HG03469 (cell line): Measurements from ENCODE around the gene RPP25L.

Experiments used
- ATAC-seq: cut with Tn5 transposase; IDR thresholded peaks from one replicate; pipeline ENCODE4 v1.9.1; 2021; ENCODE audit warnings: mild to moderate bottlenecking, moderate library complexity, moderate number of reproducible peaks; ENCODE audit not compliant: unreplicated experiment

Gene RPP25L

DNA sequence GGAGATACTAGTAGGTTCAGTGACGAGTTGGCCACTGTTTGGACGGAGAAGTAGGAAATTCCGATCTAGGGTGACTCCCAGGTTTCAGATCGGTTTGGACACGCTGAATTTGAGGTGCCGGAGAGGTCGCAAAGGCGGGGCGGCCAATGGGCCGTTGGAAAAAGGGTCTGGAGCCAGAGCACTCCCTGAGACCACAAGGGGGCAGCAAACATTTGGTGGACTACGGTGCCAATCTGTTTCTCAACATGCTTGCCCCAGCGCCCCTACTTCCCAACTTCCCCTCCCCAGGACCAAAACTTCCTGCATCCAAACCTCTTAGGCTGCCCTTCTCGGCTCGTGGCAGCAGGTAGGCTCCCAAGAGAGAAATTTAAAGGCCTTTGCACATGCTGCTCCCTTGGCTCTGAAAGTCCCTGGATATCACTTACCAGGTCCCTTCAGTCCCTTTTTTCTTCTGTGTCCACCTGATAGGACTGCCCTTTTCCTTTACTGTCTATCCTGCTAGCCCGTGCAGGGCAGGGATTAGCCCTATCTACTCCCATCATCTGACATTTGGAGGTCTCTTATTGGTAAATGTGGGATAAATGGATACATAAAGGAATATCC is 992 bp upstream of the RPP25L start:
- ATAC-seq, result no peak

DNA sequence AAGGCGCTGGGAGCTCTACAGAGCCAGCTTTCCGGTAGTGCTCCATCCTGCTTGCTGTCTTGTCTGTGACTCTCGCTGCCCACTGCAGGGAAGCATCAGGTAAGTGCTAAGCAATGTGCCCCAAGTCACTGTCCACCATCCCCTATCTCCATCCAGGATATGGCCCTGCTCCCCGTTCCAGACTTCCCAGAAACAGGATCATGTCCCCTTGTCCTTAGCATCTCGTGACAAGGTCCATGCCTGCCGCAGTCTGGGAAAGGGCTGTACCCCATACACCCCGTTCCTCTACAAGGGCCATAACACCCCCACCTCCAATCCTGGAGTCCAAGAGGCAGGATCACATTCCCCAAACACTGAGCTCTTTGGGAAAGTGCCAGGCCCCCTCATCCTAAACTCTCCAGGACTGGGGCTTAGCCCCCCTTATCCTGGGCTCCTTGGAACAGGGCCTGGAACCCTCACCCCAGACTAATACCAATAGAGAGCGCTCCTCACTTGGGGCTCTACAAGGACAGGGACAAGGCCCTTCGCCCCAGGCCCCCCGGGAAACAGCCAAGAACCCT is 566 bp downstream of the RPP25L start:
- ATAC-seq, result no peak

- no peak for ATAC-seq
Measured at GRCh38 chr9:34610434-34611206, 1.3 kb downstream of the RPP25L start.

DNA sequence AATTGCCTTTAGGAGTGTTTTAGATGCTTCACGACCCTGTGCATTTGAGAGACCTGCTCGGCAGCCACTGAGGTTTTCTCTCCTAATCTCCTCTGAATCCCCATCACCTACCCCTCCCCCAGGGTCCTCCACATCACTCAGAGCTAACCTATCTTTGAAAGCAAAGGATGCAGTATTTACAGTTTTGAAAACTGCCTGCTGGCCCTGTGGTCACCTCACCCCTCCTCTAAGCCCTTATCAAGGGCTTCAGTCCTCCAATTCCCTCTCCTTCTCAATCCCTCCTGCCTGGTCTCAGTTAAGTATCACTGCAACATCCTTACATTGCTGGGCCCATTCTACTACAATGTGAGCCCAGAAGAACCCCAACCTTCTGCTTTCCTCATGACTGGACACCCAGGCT is 4.6 kb downstream of the RPP25L start:
- ATAC-seq, result no peak

DNA sequence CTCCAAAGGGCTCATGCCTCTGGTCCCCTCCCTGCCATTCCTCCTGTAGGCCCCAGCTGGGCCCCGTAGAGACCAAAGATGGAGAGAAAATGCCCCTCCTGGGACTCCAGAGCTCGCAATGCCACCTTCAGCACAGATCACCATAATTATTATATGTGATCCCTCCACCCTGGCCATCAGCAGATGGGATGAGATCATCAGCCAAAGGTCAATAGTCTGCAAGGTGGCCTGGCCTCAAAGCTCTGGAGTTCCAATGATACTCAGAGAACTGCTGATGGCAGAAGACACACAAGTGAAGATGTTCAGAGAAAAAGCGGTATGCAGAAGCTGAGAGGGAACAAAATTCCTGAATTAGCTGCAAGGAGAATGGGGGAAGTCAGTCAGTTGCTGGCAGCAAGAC is 5.0 kb downstream of the RPP25L start:
- ATAC-seq, result no peak

GRCh38 chr9:34606190-34606589 is 5.7 kb downstream of the RPP25L start:
- no peak for ATAC-seq

- peak; percentile 79 for ATAC-seq
Measured at GRCh38 chr9:34603610-34604231, 8.2 kb downstream of the RPP25L start.

DNA sequence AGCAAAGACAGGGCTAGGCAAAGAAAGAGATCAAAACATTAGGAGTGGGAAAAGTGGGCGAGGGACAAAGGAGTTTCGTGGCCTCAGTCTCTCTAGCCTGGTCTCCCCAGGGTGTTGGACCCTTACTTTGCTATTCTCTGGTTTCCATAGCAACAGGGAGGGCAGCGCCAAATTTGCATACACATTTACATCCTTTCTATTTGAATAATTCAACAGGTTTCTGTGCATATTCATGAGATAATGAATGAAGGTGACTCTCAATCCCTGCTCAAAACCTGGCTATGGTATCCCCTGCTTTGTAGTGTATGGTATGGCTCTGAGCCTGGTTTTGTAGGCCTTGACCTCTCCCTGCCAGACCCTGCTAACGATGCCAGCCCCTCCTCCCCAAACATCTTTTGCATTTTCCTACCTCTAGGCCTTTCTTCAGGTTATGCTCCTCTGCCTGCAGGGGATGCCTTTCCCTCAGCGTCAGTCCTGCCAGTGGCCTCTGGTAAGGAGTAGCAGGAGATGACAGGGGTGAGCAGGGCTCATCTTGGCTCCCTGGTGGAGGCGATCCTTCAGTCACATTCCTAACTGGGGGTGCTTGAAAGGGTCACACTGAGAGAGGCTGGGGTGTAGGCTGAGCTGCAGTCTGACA is 9.8 kb downstream of the RPP25L start:
- ATAC-seq, result no peak

GRCh38 chr9:34600908-34601307 is 11.0 kb downstream of the RPP25L start:
- ATAC-seq, result no peak

DNA sequence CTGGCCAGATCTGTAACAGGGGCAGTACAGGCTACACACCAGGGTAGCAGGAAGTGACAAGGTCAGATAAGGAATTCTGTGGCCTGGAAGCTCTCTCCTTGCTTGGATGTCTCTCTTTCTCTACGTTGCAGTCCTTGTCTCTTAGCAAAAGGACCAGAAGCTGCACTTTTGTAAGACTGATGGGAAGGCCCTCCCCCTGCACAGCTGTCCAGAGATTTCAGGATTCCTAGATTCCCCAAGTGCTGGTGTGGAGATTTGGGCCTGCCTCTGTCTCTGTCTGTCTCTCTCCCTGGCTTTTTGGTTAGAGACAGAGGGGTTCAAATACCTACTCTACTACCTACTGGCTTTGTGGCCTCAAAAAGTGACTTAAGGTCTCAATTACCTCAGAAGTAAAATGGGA is 12.4 kb downstream of the RPP25L start:
- ATAC-seq, result no peak

DNA sequence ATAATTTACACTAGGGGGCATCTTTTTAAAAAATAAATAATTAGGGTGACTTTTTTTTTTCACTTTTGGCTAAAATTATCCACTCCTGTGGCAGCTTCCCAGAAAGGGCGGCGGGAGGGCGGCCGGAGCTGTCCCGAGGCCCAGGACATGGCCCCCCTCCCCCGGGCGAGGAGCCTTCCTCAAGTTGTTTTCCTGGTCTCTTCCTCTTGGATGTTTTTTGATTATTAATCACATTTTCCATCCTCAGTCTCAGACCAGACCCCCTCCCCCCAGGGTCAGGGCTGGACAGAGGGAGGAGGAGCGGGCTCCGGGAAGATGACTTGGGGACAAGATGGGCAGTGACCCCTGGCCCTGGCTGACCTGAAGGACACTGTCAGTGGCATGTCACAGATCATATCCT is 17.7 kb downstream of the RPP25L start:
- ATAC-seq, result no peak

GRCh38 chr9:34592895-34593601 is 18.8 kb downstream of the RPP25L start:
- ATAC-seq, result no peak

DNA sequence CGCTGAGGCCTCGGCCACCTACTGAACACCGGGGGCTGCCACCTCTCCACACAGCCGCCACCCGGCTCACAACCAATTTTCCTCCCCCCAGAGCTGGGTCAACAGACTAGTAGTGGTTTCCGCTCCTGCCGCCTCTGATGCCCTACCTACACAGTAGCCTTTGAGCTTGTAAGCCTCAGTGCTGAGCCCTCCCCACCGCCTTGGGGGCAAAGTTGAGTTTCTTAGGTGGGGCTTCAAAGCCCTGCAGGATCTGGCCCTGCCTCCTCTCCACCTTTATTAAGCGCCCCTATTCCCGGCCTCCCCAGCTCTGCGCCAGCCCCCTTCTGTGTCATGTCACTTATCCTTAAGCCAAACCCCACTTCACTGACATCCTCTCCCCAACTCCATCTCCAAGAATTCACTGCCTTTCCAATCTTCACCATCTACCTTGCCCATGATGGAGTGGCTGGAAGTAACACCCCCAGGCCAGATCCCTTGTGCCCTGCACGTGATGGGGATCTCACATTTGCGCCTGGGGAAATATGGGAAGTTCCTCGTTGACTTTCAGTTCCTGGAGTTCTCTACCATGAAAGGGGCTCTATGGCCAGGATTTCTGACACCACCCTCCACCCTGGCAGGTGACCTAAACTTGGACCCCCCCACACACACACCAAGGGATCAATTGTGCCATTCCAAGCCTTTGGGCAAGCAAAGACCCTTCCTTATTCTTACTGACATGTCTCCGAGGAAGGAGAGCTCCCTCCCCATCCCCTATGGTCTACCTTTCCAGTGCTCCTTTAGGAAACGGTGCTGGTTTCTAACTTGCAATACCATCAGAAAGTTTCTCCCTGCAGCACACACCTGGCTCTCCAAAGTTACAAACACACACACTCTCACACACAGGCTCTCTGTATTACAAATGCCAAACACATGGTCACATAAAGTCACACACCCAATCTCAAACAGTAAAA is 19.7 kb downstream of the RPP25L start:
- ATAC-seq, result no peak

DNA sequence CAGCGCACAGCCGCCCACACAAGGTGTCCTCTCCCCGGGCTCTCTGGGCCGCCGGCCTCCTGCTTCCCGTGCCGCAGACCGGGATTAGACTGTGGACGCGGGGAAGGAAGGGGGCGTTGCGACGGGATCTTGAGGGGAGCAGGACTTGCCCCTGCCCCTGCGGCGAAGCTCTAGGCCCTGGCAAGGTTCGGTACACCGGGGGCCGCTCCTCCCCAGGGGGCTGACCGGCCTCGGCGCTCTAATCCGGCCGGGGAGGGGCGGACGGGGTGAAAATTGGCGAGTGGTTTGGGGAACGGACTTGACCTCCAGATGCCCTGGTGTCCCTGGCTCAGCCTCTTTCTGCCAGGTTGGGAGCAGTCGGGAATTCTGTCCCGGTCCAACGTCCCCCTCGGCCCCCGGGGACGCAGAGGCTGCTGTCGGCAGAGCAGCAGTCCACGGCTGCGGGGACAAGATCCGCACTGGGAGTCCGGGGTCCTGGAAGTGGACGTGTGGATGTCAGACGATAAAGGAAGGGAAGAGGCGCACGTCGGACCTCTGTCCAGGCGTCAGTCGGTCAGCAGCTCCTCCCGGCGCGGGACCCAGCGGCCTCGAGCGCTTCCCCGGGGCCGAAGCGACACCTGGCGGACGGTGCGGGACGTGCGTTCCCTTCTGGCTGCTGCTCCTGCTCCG is 20.5 kb downstream of the RPP25L start:
- no peak for ATAC-seq

GRCh38 chr9:34590381-34591247 is 21.3 kb downstream of the RPP25L start:
- no peak for ATAC-seq

DNA sequence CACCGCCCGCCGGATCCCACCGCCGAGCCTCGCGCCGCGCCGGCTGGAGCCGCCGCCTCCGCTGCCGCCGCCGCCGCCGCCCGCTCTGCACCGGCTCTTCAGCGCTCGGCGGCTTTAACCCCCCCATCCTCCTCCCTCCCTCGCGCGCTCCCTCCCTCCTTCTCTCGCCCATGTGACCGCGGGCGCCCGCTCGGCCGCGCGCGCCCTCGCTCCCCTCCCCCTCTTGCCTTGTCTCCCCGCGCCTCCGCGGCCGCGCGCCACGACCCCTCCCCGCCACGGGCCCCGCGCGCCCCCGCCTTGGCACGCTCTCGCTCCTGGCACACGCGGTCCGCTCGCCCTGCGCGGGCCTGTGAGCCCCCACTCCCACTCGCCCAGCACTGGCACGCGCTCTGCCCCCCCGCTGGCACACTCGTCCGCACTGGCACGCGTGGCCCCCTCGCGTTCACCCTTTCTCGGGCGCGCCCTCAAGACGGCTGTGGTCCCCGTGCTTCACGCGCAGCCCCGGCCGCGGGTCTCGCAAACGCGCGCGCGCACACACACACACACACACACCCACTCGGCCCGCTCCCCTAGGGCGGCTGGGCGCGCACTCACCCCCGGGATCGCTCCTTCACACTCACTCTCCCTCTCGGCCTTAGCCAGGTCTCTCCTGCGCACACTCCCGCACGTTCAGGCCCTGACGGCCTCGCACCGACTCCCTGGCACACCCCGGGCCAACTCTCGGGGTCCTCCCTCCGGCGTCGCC is 22.1 kb downstream of the RPP25L start, which contains the start of gene CNTFR:
TSS of gene CNTFR (minus strand) at position 89 of the 745 bp plus-strand sequence. CDS start 20,743 bp downstream, outside the sequence.
- no peak for ATAC-seq
